ENCODE measurements around the gene NFILZ. TPM values are rescaled to one million over a fixed set of nuclear protein-coding genes. Genes with fewer than 3 reads are reported as not detected.

NFILZ gene
- not detected for total RNA-seq

- H3K9me3 Mint-ChIP-seq, result no peaks in the 10 kb centered on the region
- H3K4me3 Mint-ChIP-seq, result no peak within 1 kb of the TSS
- H3K36me3 Mint-ChIP-seq (ENCODE audit: insufficient read depth in 2 of 2), result no peaks in the 10 kb centered on the region
- no peaks in the 10 kb centered on the region for H3K4me1 Mint-ChIP-seq (ENCODE audit: low read depth)
- no peak within 1 kb of the TSS for H3K27ac Mint-ChIP-seq
- no peak for DNase-seq
- H3K27me3 Mint-ChIP-seq (ENCODE audit: low read depth), result no peaks in the 10 kb centered on the region
- ATAC-seq (replicated peaks in 1 of 2), result no peak
Measured at GRCh38 chr19:8629996-8630683, at the start of gene NFILZ. Gene NFILZ (plus strand): TSS chr19:8630633. CDS start chr19:8676766, 46,133 bp downstream.

GRCh38 chr19:8580710-8581281 lies 49.6 kb upstream of the NFILZ start:
- DNase-seq (peak; percentile 86 to 92), ATAC-seq (replicated peaks in 1 of 2) (peak; percentile 58 to 70)
- Mint-ChIP-seq H3K4me3 (no peak overlapping the region), H3K36me3 (ENCODE audit: insufficient read depth in 2 of 2) (no peaks in the 10 kb centered on the region), H3K27me3 (ENCODE audit: low read depth) (peaks cover 6% of the 10 kb centered on the region), H3K9me3 (no peaks in the 10 kb centered on the region), H3K4me1 (ENCODE audit: low read depth) (peaks cover 29% of the 10 kb centered on the region), H3K27ac (no peak overlapping the region)

GRCh38 chr19:8584965-8585893 lies 45.2 kb upstream of the NFILZ start:
- no peak for DNase-seq
- H3K36me3 Mint-ChIP-seq (ENCODE audit: insufficient read depth in 2 of 2), result no peaks in the 10 kb centered on the region
- no peaks in the 10 kb centered on the region for H3K27me3 Mint-ChIP-seq (ENCODE audit: low read depth)
- no peaks in the 10 kb centered on the region for H3K4me1 Mint-ChIP-seq (ENCODE audit: low read depth)
- ATAC-seq (replicated peaks in 1 of 2), result no peak
- H3K4me3 Mint-ChIP-seq, result no peak overlapping the region
- no peaks in the 10 kb centered on the region for H3K9me3 Mint-ChIP-seq
- H3K27ac Mint-ChIP-seq, result no peak overlapping the region

- Mint-ChIP-seq H3K4me3 (no peak overlapping the region), H3K27ac (no peak overlapping the region), H3K36me3 (ENCODE audit: insufficient read depth in 2 of 2) (no peaks in the 10 kb centered on the region), H3K4me1 (ENCODE audit: low read depth) (no peaks in the 10 kb centered on the region), H3K9me3 (no peaks in the 10 kb centered on the region), H3K27me3 (ENCODE audit: low read depth) (no peaks in the 10 kb centered on the region)
- DNase-seq, result peak; percentile 61 to 74
- peak; percentile 24 to 53 for ATAC-seq (replicated peaks in 1 of 2)
Measured at GRCh38 chr19:8585894-8586750, 44.3 kb upstream of the NFILZ start.

GRCh38 chr19:8589177-8589714 lies 41.2 kb upstream of the NFILZ start:
- H3K27me3 Mint-ChIP-seq (ENCODE audit: low read depth), result no peaks in the 10 kb centered on the region

GRCh38 chr19:8592231-8593009 lies 38.0 kb upstream of the NFILZ start:
- Mint-ChIP-seq H3K27ac (no peak overlapping the region), H3K4me3 (peak overlapping the region; percentile 72 to 82), H3K4me1 (ENCODE audit: low read depth) (peaks cover 11% of the 10 kb centered on the region), H3K36me3 (ENCODE audit: insufficient read depth in 2 of 2) (peaks cover 7 to 9% of the 10 kb centered on the region in 2 donors), H3K9me3 (peaks cover 5 to 6% of the 10 kb centered on the region in 2 donors), H3K27me3 (ENCODE audit: low read depth) (no peaks in the 10 kb centered on the region)
- peak; percentile 97 to 98 for DNase-seq
- peak; percentile 89 to 90 for ATAC-seq (replicated peaks in 1 of 2)

More at GRCh38 chr19:8589177-8589714, 41.2 kb upstream of the NFILZ start:
- Mint-ChIP-seq H3K4me3 (no peak overlapping the region), H3K4me1 (ENCODE audit: low read depth) (peaks cover 11% of the 10 kb centered on the region), H3K27ac (no peak overlapping the region), H3K9me3 (peaks cover 4 to 5% of the 10 kb centered on the region in 2 donors), H3K36me3 (ENCODE audit: insufficient read depth in 2 of 2) (peaks cover 7% of the 10 kb centered on the region in 2 donors)
- ATAC-seq (replicated peaks in 1 of 2), result no peak
- no peak for DNase-seq

GRCh38 chr19:8593931-8594330 lies 36.5 kb upstream of the NFILZ start:
- Mint-ChIP-seq H3K9me3 (peaks cover 5 to 6% of the 10 kb centered on the region in 2 donors), H3K36me3 (ENCODE audit: insufficient read depth in 2 of 2) (peaks cover 7 to 9% of the 10 kb centered on the region in 2 donors)

GRCh38 chr19:8595651-8596050 lies 34.8 kb upstream of the NFILZ start:
- peaks cover 7 to 9% of the 10 kb centered on the region in 2 donors for H3K36me3 Mint-ChIP-seq (ENCODE audit: insufficient read depth in 2 of 2)
- H3K4me3 Mint-ChIP-seq, result no peak overlapping the region
- ATAC-seq (replicated peaks in 1 of 2) (no peak), DNase-seq (no peak)
- H3K9me3 Mint-ChIP-seq, result peaks cover 5 to 6% of the 10 kb centered on the region in 2 donors
- H3K27ac Mint-ChIP-seq, result no peak overlapping the region
- H3K27me3 Mint-ChIP-seq (ENCODE audit: low read depth), result no peaks in the 10 kb centered on the region
- peaks cover 11% of the 10 kb centered on the region for H3K4me1 Mint-ChIP-seq (ENCODE audit: low read depth)

More at GRCh38 chr19:8593931-8594330, 36.5 kb upstream of the NFILZ start:
- Mint-ChIP-seq H3K4me1 (ENCODE audit: low read depth) (peaks cover 11% of the 10 kb centered on the region), H3K27me3 (ENCODE audit: low read depth) (no peaks in the 10 kb centered on the region), H3K27ac (no peak overlapping the region), H3K4me3 (peak overlapping the region; percentile 47 to 54)
- DNase-seq (no peak), ATAC-seq (replicated peaks in 1 of 2) (no peak)

GRCh38 chr19:8596168-8596567 lies 34.3 kb upstream of the NFILZ start:
- Mint-ChIP-seq H3K4me1 (ENCODE audit: low read depth) (peaks cover 11% of the 10 kb centered on the region), H3K36me3 (ENCODE audit: insufficient read depth in 2 of 2) (peaks cover 7 to 9% of the 10 kb centered on the region in 2 donors), H3K9me3 (peaks cover 5 to 6% of the 10 kb centered on the region in 2 donors), H3K4me3 (no peak overlapping the region), H3K27ac (no peak overlapping the region), H3K27me3 (ENCODE audit: low read depth) (no peaks in the 10 kb centered on the region)
- ATAC-seq (replicated peaks in 1 of 2), result no peak
- DNase-seq, result no peak

GRCh38 chr19:8600064-8600463 lies 30.4 kb upstream of the NFILZ start:
- H3K4me1 Mint-ChIP-seq (ENCODE audit: low read depth), result no peaks in the 10 kb centered on the region
- no peak overlapping the region for H3K27ac Mint-ChIP-seq

GRCh38 chr19:8600816-8601215 lies 29.6 kb upstream of the NFILZ start:
- no peaks in the 10 kb centered on the region for H3K9me3 Mint-ChIP-seq
- no peak for DNase-seq
- H3K4me1 Mint-ChIP-seq (ENCODE audit: low read depth), result no peaks in the 10 kb centered on the region
- no peak for ATAC-seq (replicated peaks in 1 of 2)
- H3K4me3 Mint-ChIP-seq, result no peak overlapping the region
- no peaks in the 10 kb centered on the region for H3K27me3 Mint-ChIP-seq (ENCODE audit: low read depth)
- H3K36me3 Mint-ChIP-seq (ENCODE audit: insufficient read depth in 2 of 2), result peaks cover 0 to 4% of the 10 kb centered on the region in 2 donors
- no peak overlapping the region for H3K27ac Mint-ChIP-seq

More at GRCh38 chr19:8600064-8600463, 30.4 kb upstream of the NFILZ start:
- DNase-seq (no peak), ATAC-seq (replicated peaks in 1 of 2) (no peak)
- Mint-ChIP-seq H3K36me3 (ENCODE audit: insufficient read depth in 2 of 2) (peaks cover 0 to 7% of the 10 kb centered on the region in 2 donors), H3K4me3 (no peak overlapping the region), H3K27me3 (ENCODE audit: low read depth) (no peaks in the 10 kb centered on the region), H3K9me3 (no peaks in the 10 kb centered on the region)
